SK-N-SH (cell line): ENCODE data around the gene RNF113A.
"Not testable (repeated sequence)": the region's sequence is repeated elsewhere in the genome, so short reads cannot be mapped to it uniquely, and the experiment has no call there.

Experiments used
- CHD2 ChIP-seq: fragments of 150-350 bp; IDR thresholded peaks from 2 replicates; pipeline ENCODE4 v1.6.1; 2018; ENCODE audit warnings: low read length; ENCODE audit not compliant: partially characterized antibody
- EP300 ChIP-seq, 2 experiments: IDR thresholded peaks; 2 replicates each; pipeline versions ENCODE4 v1.4.0 to v1.6.1; 2012; ENCODE audit warnings: borderline replicate concordance in 1 of 2, low read depth in 1 of 2, low read length in 1 of 2
- NRF1 ChIP-seq: IDR thresholded peaks from 2 replicates; pipeline ENCODE4 v1.6.1; 2012; ENCODE audit warnings: low read depth, mild to moderate bottlenecking, low read length
- POLR2AphosphoS5 ChIP-seq: IDR thresholded peaks from 2 replicates; pipeline ENCODE4 v1.6.1; 2012; ENCODE audit warnings: low read depth, low read length
- RAD21 ChIP-seq: IDR thresholded peaks from 2 replicates; pipeline ENCODE4 v1.6.1; 2012; ENCODE audit warnings: mild to moderate bottlenecking, low read length
- RCOR1 ChIP-seq: fragments of 150-350 bp; IDR thresholded peaks from 2 replicates; pipeline ENCODE4 v1.6.1; 2017; ENCODE audit warnings: antibody characterized with exemption, low read length
- RFX5 ChIP-seq: IDR thresholded peaks from 2 replicates; pipeline ENCODE4 v1.6.1; 2012; ENCODE audit warnings: mild to moderate bottlenecking, improper control_type of control experiment, low read length
- SIN3A ChIP-seq: IDR thresholded peaks from 2 replicates; pipeline ENCODE4 v1.6.1; 2012; ENCODE audit warnings: low read depth, mild to moderate bottlenecking, low read length, moderate library complexity, borderline replicate concordance
- TEAD4 ChIP-seq: IDR thresholded peaks from 2 replicates; pipeline ENCODE4 v1.4.0; 2012; ENCODE audit warnings: mild to moderate bottlenecking, borderline replicate concordance; ENCODE audit not compliant: insufficient read depth
- TF ChIP-seq, protein P1 (sequence below): fragments of 200-600 bp; sonication (generic); IDR thresholded peaks from 2 replicates; pipeline ENCODE4 v1.6.1; 2017; ENCODE audit warnings: antibody characterized with exemption, mild to moderate bottlenecking, moderate library complexity
- TF ChIP-seq, protein P2 (sequence below): IDR thresholded peaks from 2 replicates; pipeline ENCODE4 v1.4.0; 2012; ENCODE audit warnings: low read depth
- TF ChIP-seq, protein P3 (sequence below): IDR thresholded peaks from 2 replicates; pipeline ENCODE4 v1.6.1; 2012; ENCODE audit warnings: mild to moderate bottlenecking, low read depth, low read length, moderate library complexity

DNA sequence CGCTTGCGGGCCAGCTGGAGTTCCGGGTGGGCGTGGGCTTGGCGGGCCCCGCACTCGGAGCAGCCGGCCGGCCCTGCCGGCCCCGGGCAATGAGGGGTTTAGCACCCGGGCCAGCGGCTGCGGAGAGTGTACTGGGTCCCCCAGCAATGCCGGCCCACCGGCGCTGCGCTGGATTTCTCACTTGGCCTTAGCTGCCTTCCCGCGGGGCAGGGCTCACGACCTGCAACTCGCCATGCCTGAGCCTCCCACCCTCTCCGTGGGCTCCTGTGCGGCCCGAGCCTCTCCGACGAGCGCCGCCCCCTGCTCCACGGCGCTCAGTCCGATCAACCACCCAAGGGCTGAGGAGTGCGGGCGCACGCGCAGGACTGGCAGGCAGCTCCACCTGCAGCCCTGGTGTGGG is 19.1 kb upstream of the RNF113A start:
- TF ChIP-seq, protein P1, sequence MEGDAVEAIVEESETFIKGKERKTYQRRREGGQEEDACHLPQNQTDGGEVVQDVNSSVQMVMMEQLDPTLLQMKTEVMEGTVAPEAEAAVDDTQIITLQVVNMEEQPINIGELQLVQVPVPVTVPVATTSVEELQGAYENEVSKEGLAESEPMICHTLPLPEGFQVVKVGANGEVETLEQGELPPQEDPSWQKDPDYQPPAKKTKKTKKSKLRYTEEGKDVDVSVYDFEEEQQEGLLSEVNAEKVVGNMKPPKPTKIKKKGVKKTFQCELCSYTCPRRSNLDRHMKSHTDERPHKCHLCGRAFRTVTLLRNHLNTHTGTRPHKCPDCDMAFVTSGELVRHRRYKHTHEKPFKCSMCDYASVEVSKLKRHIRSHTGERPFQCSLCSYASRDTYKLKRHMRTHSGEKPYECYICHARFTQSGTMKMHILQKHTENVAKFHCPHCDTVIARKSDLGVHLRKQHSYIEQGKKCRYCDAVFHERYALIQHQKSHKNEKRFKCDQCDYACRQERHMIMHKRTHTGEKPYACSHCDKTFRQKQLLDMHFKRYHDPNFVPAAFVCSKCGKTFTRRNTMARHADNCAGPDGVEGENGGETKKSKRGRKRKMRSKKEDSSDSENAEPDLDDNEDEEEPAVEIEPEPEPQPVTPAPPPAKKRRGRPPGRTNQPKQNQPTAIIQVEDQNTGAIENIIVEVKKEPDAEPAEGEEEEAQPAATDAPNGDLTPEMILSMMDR: not testable (repeated sequence)
- TF ChIP-seq TEAD4; RAD21; SIN3A; CHD2; NRF1; RCOR1; EP300 (IDR thresholded peaks at IDR 0.05; ENCODE audit: borderline replicate concordance in 1 of 2, low read depth in 1 of 2, low read length in 1 of 2); POLR2AphosphoS5; RFX5: not testable (repeated sequence)
- TF ChIP-seq, protein P2, sequence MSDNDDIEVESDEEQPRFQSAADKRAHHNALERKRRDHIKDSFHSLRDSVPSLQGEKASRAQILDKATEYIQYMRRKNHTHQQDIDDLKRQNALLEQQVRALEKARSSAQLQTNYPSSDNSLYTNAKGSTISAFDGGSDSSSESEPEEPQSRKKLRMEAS: not testable (repeated sequence)
- TF ChIP-seq, protein P3, sequence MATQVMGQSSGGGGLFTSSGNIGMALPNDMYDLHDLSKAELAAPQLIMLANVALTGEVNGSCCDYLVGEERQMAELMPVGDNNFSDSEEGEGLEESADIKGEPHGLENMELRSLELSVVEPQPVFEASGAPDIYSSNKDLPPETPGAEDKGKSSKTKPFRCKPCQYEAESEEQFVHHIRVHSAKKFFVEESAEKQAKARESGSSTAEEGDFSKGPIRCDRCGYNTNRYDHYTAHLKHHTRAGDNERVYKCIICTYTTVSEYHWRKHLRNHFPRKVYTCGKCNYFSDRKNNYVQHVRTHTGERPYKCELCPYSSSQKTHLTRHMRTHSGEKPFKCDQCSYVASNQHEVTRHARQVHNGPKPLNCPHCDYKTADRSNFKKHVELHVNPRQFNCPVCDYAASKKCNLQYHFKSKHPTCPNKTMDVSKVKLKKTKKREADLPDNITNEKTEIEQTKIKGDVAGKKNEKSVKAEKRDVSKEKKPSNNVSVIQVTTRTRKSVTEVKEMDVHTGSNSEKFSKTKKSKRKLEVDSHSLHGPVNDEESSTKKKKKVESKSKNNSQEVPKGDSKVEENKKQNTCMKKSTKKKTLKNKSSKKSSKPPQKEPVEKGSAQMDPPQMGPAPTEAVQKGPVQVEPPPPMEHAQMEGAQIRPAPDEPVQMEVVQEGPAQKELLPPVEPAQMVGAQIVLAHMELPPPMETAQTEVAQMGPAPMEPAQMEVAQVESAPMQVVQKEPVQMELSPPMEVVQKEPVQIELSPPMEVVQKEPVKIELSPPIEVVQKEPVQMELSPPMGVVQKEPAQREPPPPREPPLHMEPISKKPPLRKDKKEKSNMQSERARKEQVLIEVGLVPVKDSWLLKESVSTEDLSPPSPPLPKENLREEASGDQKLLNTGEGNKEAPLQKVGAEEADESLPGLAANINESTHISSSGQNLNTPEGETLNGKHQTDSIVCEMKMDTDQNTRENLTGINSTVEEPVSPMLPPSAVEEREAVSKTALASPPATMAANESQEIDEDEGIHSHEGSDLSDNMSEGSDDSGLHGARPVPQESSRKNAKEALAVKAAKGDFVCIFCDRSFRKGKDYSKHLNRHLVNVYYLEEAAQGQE: not testable (repeated sequence)
